ENCODE results near the gene SLC25A21.
"Not testable (repeated sequence)": the region's sequence is repeated elsewhere in the genome, so short reads cannot be mapped to it uniquely, and the experiment has no call there.

Gene SLC25A21

GRCh38 chr14:37185670-37186069 lies 13.3 kb upstream of the SLC25A21 start:
- no peak for DNase-seq

- DNase-seq = not testable (repeated sequence)
Measured at GRCh38 chr14:37184520-37184919, 12.1 kb upstream of the SLC25A21 start.

- DNase-seq = no peak
Measured at GRCh38 chr14:37181441-37181840, 9.0 kb upstream of the SLC25A21 start.

GRCh38 chr14:37180886-37181285 lies 8.5 kb upstream of the SLC25A21 start:
- not testable (repeated sequence) for DNase-seq

GRCh38 chr14:37179896-37180502 lies 7.6 kb upstream of the SLC25A21 start:
- DNase-seq = no peak

GRCh38 chr14:37172936-37173614 lies 669 bp upstream of the SLC25A21 start:
- DNase-seq = no peak

- no peak for DNase-seq
Measured at GRCh38 chr14:37171678-37172023, 755 bp downstream of the SLC25A21 start.

GRCh38 chr14:37170993-37171392 lies 1.4 kb downstream of the SLC25A21 start:
- DNase-seq = no peak

GRCh38 chr14:37170237-37170636 lies 2.2 kb downstream of the SLC25A21 start:
- no peak for DNase-seq

- DNase-seq = no peak
Measured at GRCh38 chr14:37168721-37169120, 3.7 kb downstream of the SLC25A21 start.

GRCh38 chr14:37167151-37168047 lies 5.0 kb downstream of the SLC25A21 start:
- no peak for DNase-seq

GRCh38 chr14:37165794-37166193 lies 6.6 kb downstream of the SLC25A21 start:
- no peak for DNase-seq

- not testable (repeated sequence) for DNase-seq
Measured at GRCh38 chr14:37162307-37162706, 10.1 kb downstream of the SLC25A21 start.

GRCh38 chr14:37157987-37158386 lies 14.4 kb downstream of the SLC25A21 start:
- no peak for DNase-seq

GRCh38 chr14:37153483-37153882 lies 18.9 kb downstream of the SLC25A21 start:
- no peak for DNase-seq

- no peak for DNase-seq
Measured at GRCh38 chr14:37153005-37153404, 19.4 kb downstream of the SLC25A21 start.

GRCh38 chr14:37150414-37150813 lies 22.0 kb downstream of the SLC25A21 start:
- DNase-seq = no peak

GRCh38 chr14:37147310-37147880 lies 25.0 kb downstream of the SLC25A21 start:
- DNase-seq = no peak

GRCh38 chr14:37146438-37146837 lies 26.0 kb downstream of the SLC25A21 start:
- not testable (repeated sequence) for DNase-seq

- no peak for DNase-seq
Measured at GRCh38 chr14:37145395-37145794, 27.0 kb downstream of the SLC25A21 start.

- no peak for DNase-seq
Measured at GRCh38 chr14:37144729-37145363, 27.6 kb downstream of the SLC25A21 start.

GRCh38 chr14:37143475-37143874 lies 28.9 kb downstream of the SLC25A21 start:
- DNase-seq = no peak

GRCh38 chr14:37142835-37143401 lies 29.5 kb downstream of the SLC25A21 start:
- no peak for DNase-seq

Measured in activated CD4-positive, alpha-beta T cell treated with anti-CD3 and anti-CD28 coated beads, Interleukin-2, amount 50 U/mL, for 48 hours (primary cell).